Urinary bladder (tissue), 4 donors: ENCODE data around the gene SOX12. TPM values are rescaled to one million over a fixed set of nuclear protein-coding genes. Genes with fewer than 3 reads are reported as not detected.
"Not testable (repeated sequence)": the region's sequence is repeated elsewhere in the genome, so short reads cannot be mapped to it uniquely, and the experiment has no call there.

ENCODE experiments used
- DNase-seq: peaks from one replicate; pipeline ENCODE4 v3.0.0-alpha.2; 2015; ENCODE audit errors: extremely low spot score
- H3K27ac ChIP-seq: one replicate; pipeline ENCODE4 v1.5.1; 2013; ENCODE audit warnings: low read depth, mild to moderate bottlenecking, moderate library complexity
- H3K36me3 ChIP-seq: one replicate; pipeline ENCODE4 v1.6.1; 2013; ENCODE audit warnings: mild to moderate bottlenecking, moderate library complexity; ENCODE audit not compliant: insufficient read depth
- H3K4me1 ChIP-seq: one replicate; pipeline ENCODE4 v1.6.1; 2013; ENCODE audit warnings: mild to moderate bottlenecking, moderate library complexity; ENCODE audit not compliant: insufficient read depth
- H3K4me3 ChIP-seq: one replicate; pipeline ENCODE4 v1.5.1; 2013; ENCODE audit warnings: low read depth, low read length
- WGBS: extraction: QIAGEN DNeasy Blood & Tissue Kit; methylation state at CpG from one replicate; pipeline ENCODE4 v1.1.7; 2013; 5-methylcytosine and 5-hydroxymethylcytosine counted together
- polyA plus RNA-seq: library from polyadenylated mRNA; stranded (reverse); fragments of 200-250 nt; gene quantifications from one replicate; pipeline ENCODE4 v1.2.3, GENCODE V29; 2013
- total RNA-seq: library from RNA; depleted of rRNA; stranded (reverse); fragments of >200 nt; gene quantifications from one replicate; pipeline ENCODE4 v1.2.3, GENCODE V29; 2014
- donor health status: healthy with polysubstance abuse.
- donor health status: healthy.

The SOX12 gene
- total and polyA plus RNA-seq, 2 donors: 3.4 to 11.1 TPM

GRCh38 chr20:367486-367887 is 42.1 kb downstream of the SOX12 start:
- no peak overlapping the region for H3K27ac ChIP-seq
- 87% methylated on average over 8 of the region's 8 CpGs for WGBS

GRCh38 chr20:368915-369314 is 43.6 kb downstream of the SOX12 start:
- Histone ChIP-seq H3K27ac (no peak overlapping the region), H3K36me3 (no peaks in the 10 kb centered on the region), H3K4me1 (no peaks in the 10 kb centered on the region), H3K4me3 (no peak overlapping the region)
- 96% methylated on average over 4 of the region's 4 CpGs for WGBS
- DNase-seq: no peak

More at GRCh38 chr20:367486-367887, 42.1 kb downstream of the SOX12 start:
- Histone ChIP-seq H3K4me1 (no peaks in the 10 kb centered on the region), H3K4me3 (no peak overlapping the region), H3K36me3 (no peaks in the 10 kb centered on the region)
- DNase-seq: no peak

GRCh38 chr20:370151-370600 is 44.8 kb downstream of the SOX12 start:
- H3K36me3 ChIP-seq: no peaks in the 10 kb centered on the region
- no peaks in the 10 kb centered on the region for H3K4me1 ChIP-seq
- DNase-seq: no peak
- 78% methylated on average over 7 of the region's 7 CpGs for WGBS
- H3K4me3 ChIP-seq: no peak overlapping the region
- no peak overlapping the region for H3K27ac ChIP-seq

- Histone ChIP-seq H3K4me1 (no peaks in the 10 kb centered on the region), H3K36me3 (no peaks in the 10 kb centered on the region), H3K4me3 (no peak overlapping the region), H3K27ac (no peak overlapping the region)
- WGBS: 79% methylated on average over 7 of the region's 7 CpGs
- no peak for DNase-seq
Measured at GRCh38 chr20:370977-371754, 45.8 kb downstream of the SOX12 start.

GRCh38 chr20:371755-372542 is 46.6 kb downstream of the SOX12 start:
- Histone ChIP-seq H3K4me1 (no peaks in the 10 kb centered on the region), H3K27ac (peak overlapping the region; percentile 40), H3K4me3 (no peak overlapping the region), H3K36me3 (no peaks in the 10 kb centered on the region)
- 62% methylated on average over 10 of the region's 10 CpGs for WGBS
- DNase-seq: no peak

- WGBS: 92% methylated on average over 11 of the region's 11 CpGs
- DNase-seq, H3K4me3 ChIP-seq, H3K36me3 ChIP-seq, H3K4me1 ChIP-seq: not testable (repeated sequence)
- peak overlapping the region; percentile 40 for H3K27ac ChIP-seq
Measured at GRCh38 chr20:372543-373082, 47.3 kb downstream of the SOX12 start.

GRCh38 chr20:373171-373890 is 48.0 kb downstream of the SOX12 start:
- Histone ChIP-seq H3K4me1 (no peaks in the 10 kb centered on the region), H3K36me3 (no peaks in the 10 kb centered on the region), H3K4me3 (no peak overlapping the region), H3K27ac (no peak overlapping the region)
- no peak for DNase-seq
- WGBS: 70% methylated on average over 9 of the region's 9 CpGs

GRCh38 chr20:375265-375889 is 50.0 kb downstream of the SOX12 start:
- 79% methylated on average over 10 of the region's 10 CpGs for WGBS
- no peak for DNase-seq

GRCh38 chr20:376089-376488 is 50.7 kb downstream of the SOX12 start:
- no peak overlapping the region for H3K27ac ChIP-seq
- DNase-seq: no peak
- no peaks in the 10 kb centered on the region for H3K36me3 ChIP-seq
- H3K4me3 ChIP-seq: no peak overlapping the region
- H3K4me1 ChIP-seq: no peaks in the 10 kb centered on the region
- 23% methylated on average over 2 of the region's 2 CpGs for WGBS

More at GRCh38 chr20:375265-375889, 50.0 kb downstream of the SOX12 start:
- H3K36me3 ChIP-seq: no peaks in the 10 kb centered on the region
- no peak overlapping the region for H3K27ac ChIP-seq
- H3K4me1 ChIP-seq: no peaks in the 10 kb centered on the region
- H3K4me3 ChIP-seq: no peak overlapping the region

GRCh38 chr20:376750-377149 is 51.4 kb downstream of the SOX12 start:
- Histone ChIP-seq H3K36me3 (no peaks in the 10 kb centered on the region), H3K4me1 (no peaks in the 10 kb centered on the region), H3K27ac (no peak overlapping the region), H3K4me3 (no peak overlapping the region)
- 60% methylated on average over 2 of the region's 2 CpGs for WGBS
- no peak for DNase-seq

- H3K4me3 ChIP-seq, H3K27ac ChIP-seq, H3K36me3 ChIP-seq, H3K4me1 ChIP-seq, DNase-seq: not testable (repeated sequence)
- WGBS: 88% methylated on average over 12 of the region's 12 CpGs
Measured at GRCh38 chr20:377578-377977, 52.2 kb downstream of the SOX12 start.

- no peak overlapping the region for H3K4me3 ChIP-seq
- H3K27ac ChIP-seq: no peak overlapping the region
- H3K4me1 ChIP-seq: no peaks in the 10 kb centered on the region
- 67% methylated on average over 5 of the region's 5 CpGs for WGBS
- no peak for DNase-seq
- no peaks in the 10 kb centered on the region for H3K36me3 ChIP-seq
Measured at GRCh38 chr20:378961-379336, 53.6 kb downstream of the SOX12 start.
